Parathyroid adenoma (tissue), 2 donors: ENCODE measurements around the gene ESAM.

Source experiments
- H2AFZ ChIP-seq: fragments of 300-600 bp; sonication (generic); one replicate; pipeline ENCODE4 v1.7.0; 2017; ENCODE audit warnings: antibody characterized with exemption, mild to moderate bottlenecking
- H3K27ac ChIP-seq: fragments of 300-600 bp; sonication (generic); one replicate; pipeline ENCODE4 v1.7.0; 2017
- H3K27me3 ChIP-seq: fragments of 300-600 bp; sonication (generic); one replicate; pipeline ENCODE4 v1.7.0; 2017; ENCODE audit warnings: low read length; ENCODE audit not compliant: control insufficient read depth, insufficient read depth
- H3K36me3 ChIP-seq: fragments of 300-600 bp; sonication (generic); one replicate; pipeline ENCODE4 v1.7.0; 2017; ENCODE audit warnings: low read length; ENCODE audit not compliant: control insufficient read depth, insufficient read depth
- H3K4me1 ChIP-seq: fragments of 300-600 bp; sonication (generic); one replicate; pipeline ENCODE4 v1.7.0; 2017; ENCODE audit warnings: control low read depth
- H3K4me2 ChIP-seq: fragments of 300-600 bp; sonication (generic); one replicate; pipeline ENCODE4 v1.7.0; 2017; ENCODE audit warnings: low read length
- H3K4me3 ChIP-seq: fragments of 300-600 bp; sonication (generic); one replicate; pipeline ENCODE4 v1.7.0; 2017; ENCODE audit warnings: low read depth, low read length
- H3K79me2 ChIP-seq: fragments of 300-600 bp; sonication (generic); one replicate; pipeline ENCODE4 v1.7.0; 2017; ENCODE audit warnings: control low read depth
- H3K9ac ChIP-seq: fragments of 300-600 bp; sonication (generic); one replicate; pipeline ENCODE4 v1.7.0; 2017; ENCODE audit warnings: mild to moderate bottlenecking
- H3K9me3 ChIP-seq: fragments of 300-600 bp; sonication (generic); one replicate; pipeline ENCODE4 v1.7.0; 2017; ENCODE audit warnings: low read length; ENCODE audit not compliant: control insufficient read depth
- TF ChIP-seq, protein P1 (sequence below): fragments of 300-600 bp; sonication (generic); IDR thresholded peaks from one replicate; pipeline ENCODE4 v1.7.0; 2017; ENCODE audit warnings: antibody characterized with exemption, mild to moderate bottlenecking
- donor health status: primary hyperparathyroidism.

Gene ESAM

DNA sequence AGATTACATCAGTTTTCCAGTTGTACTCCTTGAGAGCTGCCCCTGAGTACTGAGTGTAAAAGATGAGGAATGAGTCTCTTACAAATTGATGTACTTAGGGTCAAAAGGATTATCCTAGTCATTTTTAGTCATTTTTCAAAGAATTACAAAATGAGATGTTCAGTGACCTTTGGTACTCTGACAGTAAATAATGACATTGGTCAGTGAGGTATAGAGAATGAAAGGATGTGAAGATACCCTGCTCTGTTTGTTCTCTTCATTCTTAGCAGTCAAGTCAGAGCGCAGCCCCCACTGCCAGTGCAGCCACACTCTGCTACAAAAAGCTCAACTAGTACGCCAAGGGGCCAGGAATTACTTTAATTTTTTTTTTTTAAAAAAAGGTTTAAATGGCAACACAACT is 4.1 kb upstream of the ESAM start:
- no peaks in the 10 kb centered on the region for H3K36me3 ChIP-seq
- no peak overlapping the region for H2AFZ ChIP-seq
- no peak overlapping the region for H3K9ac ChIP-seq
- H3K27ac ChIP-seq: no peak overlapping the region
- no peak overlapping the region for H3K4me3 ChIP-seq
- H3K4me2 ChIP-seq: no peak overlapping the region
- TF ChIP-seq, protein P1, sequence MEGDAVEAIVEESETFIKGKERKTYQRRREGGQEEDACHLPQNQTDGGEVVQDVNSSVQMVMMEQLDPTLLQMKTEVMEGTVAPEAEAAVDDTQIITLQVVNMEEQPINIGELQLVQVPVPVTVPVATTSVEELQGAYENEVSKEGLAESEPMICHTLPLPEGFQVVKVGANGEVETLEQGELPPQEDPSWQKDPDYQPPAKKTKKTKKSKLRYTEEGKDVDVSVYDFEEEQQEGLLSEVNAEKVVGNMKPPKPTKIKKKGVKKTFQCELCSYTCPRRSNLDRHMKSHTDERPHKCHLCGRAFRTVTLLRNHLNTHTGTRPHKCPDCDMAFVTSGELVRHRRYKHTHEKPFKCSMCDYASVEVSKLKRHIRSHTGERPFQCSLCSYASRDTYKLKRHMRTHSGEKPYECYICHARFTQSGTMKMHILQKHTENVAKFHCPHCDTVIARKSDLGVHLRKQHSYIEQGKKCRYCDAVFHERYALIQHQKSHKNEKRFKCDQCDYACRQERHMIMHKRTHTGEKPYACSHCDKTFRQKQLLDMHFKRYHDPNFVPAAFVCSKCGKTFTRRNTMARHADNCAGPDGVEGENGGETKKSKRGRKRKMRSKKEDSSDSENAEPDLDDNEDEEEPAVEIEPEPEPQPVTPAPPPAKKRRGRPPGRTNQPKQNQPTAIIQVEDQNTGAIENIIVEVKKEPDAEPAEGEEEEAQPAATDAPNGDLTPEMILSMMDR: no peak
- no peaks in the 10 kb centered on the region for H3K9me3 ChIP-seq
- no peaks in the 10 kb centered on the region for H3K27me3 ChIP-seq
- H3K4me1 ChIP-seq: peaks cover 6% of the 10 kb centered on the region
- no peaks in the 10 kb centered on the region for H3K79me2 ChIP-seq

DNA sequence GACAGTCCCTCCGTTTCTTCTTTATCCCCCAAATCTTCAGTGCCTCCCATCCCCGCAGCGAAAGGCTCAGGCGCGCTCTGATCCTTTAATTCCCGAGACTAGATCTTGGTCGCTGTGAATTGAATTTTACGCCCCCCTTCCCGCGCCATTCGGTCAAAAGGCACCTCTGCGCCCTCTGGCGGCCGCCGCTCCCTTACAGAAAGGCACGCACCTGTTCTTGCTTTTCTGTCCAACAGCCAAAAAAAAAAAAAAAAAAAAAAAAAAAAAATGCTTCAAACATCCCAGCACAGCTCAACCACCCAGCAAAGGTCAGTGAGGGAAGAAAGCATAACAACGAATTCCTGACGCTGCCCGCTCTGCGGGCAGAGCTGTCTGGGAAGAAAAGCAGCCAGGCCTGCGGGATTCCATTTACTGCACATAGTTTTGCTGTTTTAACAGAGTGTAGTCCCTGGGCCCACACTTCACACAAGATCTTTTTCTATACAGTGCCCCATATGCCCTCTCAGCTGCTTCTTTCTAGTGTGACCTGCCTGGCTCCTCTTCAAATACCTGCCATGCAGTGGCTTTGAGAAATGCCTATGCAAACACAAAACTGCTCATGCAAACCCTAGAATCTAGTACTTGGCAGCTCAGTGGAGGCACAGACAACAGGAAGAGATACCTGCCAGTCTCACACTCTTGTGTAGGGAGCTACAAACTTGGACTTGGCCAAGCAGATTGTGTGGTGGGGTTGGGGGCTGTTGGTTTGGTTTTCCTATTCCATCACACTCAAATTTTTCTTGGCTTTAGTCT is 1.3 kb upstream of the ESAM start:
- Histone ChIP-seq H3K4me1 (peaks cover 6% of the 10 kb centered on the region), H3K9ac (no peak overlapping the region)

DNA sequence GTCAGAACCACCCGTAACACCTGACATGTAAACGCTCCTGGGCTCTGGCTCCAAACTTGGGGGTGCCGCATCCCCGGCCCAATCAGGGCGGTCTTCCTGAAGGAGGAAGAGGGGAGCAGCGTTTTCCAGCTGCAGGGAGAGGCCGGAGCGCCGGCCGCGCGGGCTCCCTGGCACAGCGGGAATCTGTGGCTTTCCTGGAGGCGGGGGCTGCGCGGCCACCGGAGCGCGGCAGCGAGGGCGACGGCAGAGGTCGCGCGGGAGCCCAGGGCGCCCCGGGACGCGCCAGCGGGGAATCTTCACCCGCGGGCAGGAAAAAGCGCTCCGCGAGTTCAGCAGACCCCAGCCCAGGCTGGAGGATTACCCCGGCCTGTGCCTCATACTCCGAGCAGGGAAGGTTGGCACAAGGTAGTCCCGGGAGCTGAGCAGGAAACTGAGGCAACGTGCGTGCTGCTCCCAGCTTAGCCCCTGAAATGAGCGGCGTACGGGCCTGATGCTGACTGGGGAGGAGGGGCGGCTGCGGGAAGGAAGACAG is 600 bp upstream of the ESAM start:
- H3K36me3 ChIP-seq: no peaks in the 10 kb centered on the region
- H3K9ac ChIP-seq: no peak overlapping the region
- peak overlapping the region; percentile 78 for H3K4me2 ChIP-seq
- H3K79me2 ChIP-seq: no peaks in the 10 kb centered on the region
- H3K9me3 ChIP-seq: no peaks in the 10 kb centered on the region
- peak overlapping the region; percentile 56 for H2AFZ ChIP-seq
- TF ChIP-seq, protein P1: no peak
- H3K4me3 ChIP-seq: peak overlapping the region; percentile 37
- peak overlapping the region; percentile 32 for H3K27ac ChIP-seq
- peaks cover 6% of the 10 kb centered on the region for H3K4me1 ChIP-seq
- no peaks in the 10 kb centered on the region for H3K27me3 ChIP-seq

More for the DNA sequence above, 1.3 kb upstream of the ESAM start:
- Histone ChIP-seq H2AFZ (peak overlapping the region; percentile 56), H3K27ac (peak overlapping the region; percentile 63), H3K79me2 (no peaks in the 10 kb centered on the region), H3K4me3 (peak overlapping the region; percentile 37), H3K27me3 (no peaks in the 10 kb centered on the region), H3K4me2 (peak overlapping the region; percentile 78), H3K36me3 (no peaks in the 10 kb centered on the region), H3K9me3 (no peaks in the 10 kb centered on the region)
- TF ChIP-seq, protein P1: peak; percentile 64

DNA sequence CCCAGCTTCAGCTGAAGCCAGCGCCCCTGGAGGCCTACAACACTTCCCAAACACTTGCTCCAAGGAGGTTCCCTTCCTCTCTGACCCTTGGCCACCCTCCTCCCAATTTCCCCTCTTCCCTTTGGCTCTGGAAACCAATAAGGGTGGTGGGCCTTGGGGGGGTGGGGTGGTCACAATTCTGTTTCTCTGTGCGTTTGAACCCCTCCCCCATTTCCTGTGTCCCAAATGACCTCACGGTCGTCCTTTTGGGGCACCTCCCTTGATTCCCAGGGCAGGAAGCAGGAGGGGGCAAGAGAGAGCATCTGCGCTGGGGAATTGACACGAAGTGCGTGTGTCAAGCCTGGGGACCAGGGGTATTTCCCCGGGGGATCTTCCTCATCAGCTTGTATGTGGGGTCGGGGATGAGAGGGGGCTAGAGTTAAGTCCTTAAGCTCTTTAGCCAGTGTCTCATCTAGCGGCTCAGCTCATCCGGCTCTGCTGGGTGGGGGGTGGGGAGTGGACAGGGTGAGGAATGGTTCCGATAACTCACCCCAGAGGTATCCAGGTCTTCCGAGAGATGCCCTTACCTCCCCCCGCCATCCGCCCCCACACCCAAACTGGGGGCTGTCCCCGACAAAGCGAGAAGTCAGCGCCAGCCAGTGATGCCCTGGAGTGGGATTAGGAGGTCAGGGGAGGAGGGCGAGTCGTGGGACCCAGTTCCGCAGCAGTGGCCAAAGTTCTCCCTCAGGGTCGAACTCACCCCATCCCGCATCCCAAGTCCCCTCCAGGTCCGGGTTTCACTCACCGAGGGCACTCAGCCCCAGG is 587 bp downstream of the ESAM start:
- H3K4me2 ChIP-seq: peak overlapping the region; percentile 55
- H3K4me1 ChIP-seq: peaks cover 6% of the 10 kb centered on the region
- no peaks in the 10 kb centered on the region for H3K79me2 ChIP-seq
- H3K4me3 ChIP-seq: peak overlapping the region; percentile 57
- no peak overlapping the region for H3K9ac ChIP-seq
- no peaks in the 10 kb centered on the region for H3K27me3 ChIP-seq
- no peak overlapping the region for H2AFZ ChIP-seq
- H3K9me3 ChIP-seq: no peaks in the 10 kb centered on the region
- TF ChIP-seq, protein P1: no peak
- H3K27ac ChIP-seq: peak overlapping the region; percentile 77
- no peaks in the 10 kb centered on the region for H3K36me3 ChIP-seq
